Suppressor macrophage treated with lipopolysaccharide for 1 hour (primary cell): ENCODE results near the gene HNRNPUL1.

Experiments
- DNase-seq, 3 donors: peaks; one replicate each; pipeline ENCODE4 v3.0.0-alpha.2; 2020 to 2022

HNRNPUL1 gene

GRCh38 chr19:41234512-41235168 lies 29.5 kb upstream of the HNRNPUL1 start:
- DNase-seq = no peak

- no peak for DNase-seq
Measured at GRCh38 chr19:41235480-41235879, 28.7 kb upstream of the HNRNPUL1 start.

- no peak for DNase-seq
Measured at GRCh38 chr19:41238244-41238643, 25.9 kb upstream of the HNRNPUL1 start.

GRCh38 chr19:41239363-41239762 lies 24.8 kb upstream of the HNRNPUL1 start:
- DNase-seq = no peak

- DNase-seq = no peak
Measured at GRCh38 chr19:41239961-41240574, 24.1 kb upstream of the HNRNPUL1 start.

GRCh38 chr19:41241859-41242258 lies 22.3 kb upstream of the HNRNPUL1 start:
- DNase-seq = no peak

GRCh38 chr19:41244117-41244516 lies 20.1 kb upstream of the HNRNPUL1 start:
- DNase-seq = no peak

GRCh38 chr19:41245843-41246242 lies 18.3 kb upstream of the HNRNPUL1 start:
- no peak for DNase-seq

- no peak for DNase-seq
Measured at GRCh38 chr19:41248895-41249294, 15.3 kb upstream of the HNRNPUL1 start.

GRCh38 chr19:41249707-41250423 lies 14.3 kb upstream of the HNRNPUL1 start:
- no peak for DNase-seq

GRCh38 chr19:41253660-41254059 lies 10.5 kb upstream of the HNRNPUL1 start:
- no peak for DNase-seq

GRCh38 chr19:41255171-41255570 lies 9.0 kb upstream of the HNRNPUL1 start:
- DNase-seq = no peak

GRCh38 chr19:41261474-41262190 lies 2.5 kb upstream of the HNRNPUL1 start:
- DNase-seq = no peak

GRCh38 chr19:41263042-41263849 lies 926 bp upstream of the HNRNPUL1 start:
- DNase-seq = peak; percentile 27 to 59 (median 34)

- DNase-seq = peak in 2 of 3 donors; percentile 9 to 11
Measured at GRCh38 chr19:41264581-41265394, 616 bp downstream of the HNRNPUL1 start.

GRCh38 chr19:41265395-41266153 lies 1.4 kb downstream of the HNRNPUL1 start:
- DNase-seq = peak in 2 of 3 donors; percentile 10 to 15

- no peak for DNase-seq
Measured at GRCh38 chr19:41269055-41269454, 4.9 kb downstream of the HNRNPUL1 start.

- DNase-seq = no peak
Measured at GRCh38 chr19:41269571-41269970, 5.4 kb downstream of the HNRNPUL1 start.

- DNase-seq = no peak
Measured at GRCh38 chr19:41273076-41273475, 8.9 kb downstream of the HNRNPUL1 start.

GRCh38 chr19:41274802-41275201 lies 10.6 kb downstream of the HNRNPUL1 start:
- no peak for DNase-seq

- no peak for DNase-seq
Measured at GRCh38 chr19:41276231-41276630, 12.1 kb downstream of the HNRNPUL1 start.
